NT2/D1 (cell line): ENCODE results near the gene OXLD1.

ENCODE experiments used
- SUZ12 ChIP-seq: IDR thresholded peaks from 2 replicates; pipeline ENCODE4 v1.6.1; 2011; ENCODE audit not compliant: insufficient read length, insufficient read depth; ENCODE audit errors: extremely low read depth
- YY1 ChIP-seq: IDR thresholded peaks from 2 replicates; pipeline ENCODE4 v1.6.1; 2011; ENCODE audit not compliant: insufficient read length, insufficient read depth
- ZNF274 ChIP-seq: IDR thresholded peaks from 2 replicates; pipeline ENCODE4 v1.6.1; 2011; ENCODE audit warnings: mild to moderate bottlenecking, low read depth, low read length

GRCh38 chr17:81647640-81648012, 18.8 kb downstream of the OXLD1 start:
- TF ChIP-seq SUZ12 = no peak
- no peak for TF ChIP-seq ZNF274
- no peak for TF ChIP-seq YY1
